Spinal cord (tissue), 10 donors: ENCODE measurements around the gene GSG1L. TPM values are rescaled to one million over a fixed set of nuclear protein-coding genes. Genes with fewer than 3 reads are reported as not detected.

ENCODE experiments used
- DNase-seq, 6 donors: peaks; one replicate each; pipeline versions ENCODE4 v3.0.0 to v3.0.0-alpha.2; 2013 to 2015; ENCODE audit warnings: low spot score in 6 of 6, low read depth in 4 of 6
- H3K27ac ChIP-seq: one replicate; pipeline ENCODE4 v1.5.1; 2013; ENCODE audit warnings: low read depth, low read length, control low read depth
- H3K27me3 ChIP-seq: one replicate; pipeline ENCODE4 v1.6.1; 2013; ENCODE audit warnings: low read length; ENCODE audit not compliant: control insufficient read depth, insufficient read depth
- H3K36me3 ChIP-seq: one replicate; pipeline ENCODE4 v1.6.1; 2013; ENCODE audit warnings: low read length; ENCODE audit not compliant: control insufficient read depth, insufficient read depth
- H3K4me1 ChIP-seq: one replicate; pipeline ENCODE4 v1.6.1; 2013; ENCODE audit warnings: low read length; ENCODE audit not compliant: control insufficient read depth, insufficient read depth
- H3K4me3 ChIP-seq: one replicate; pipeline ENCODE4 v1.5.1; 2013; ENCODE audit warnings: low read depth, low read length, control low read depth
- H3K9me3 ChIP-seq: one replicate; pipeline ENCODE4 v1.6.1; 2013; ENCODE audit warnings: low read length; ENCODE audit not compliant: control insufficient read depth, insufficient read depth
- WGBS: methylation state at CpG from one replicate; pipeline ENCODE4 v1.1.5; 2013; ENCODE audit warnings: missing lambda C conversion rate; ENCODE audit not compliant: insufficient coverage; 5-methylcytosine and 5-hydroxymethylcytosine counted together
- polyA plus RNA-seq, 2 donors: library from polyadenylated mRNA; unstranded; fragments of 120-200 nt; gene quantifications; one replicate each; pipeline ENCODE4 v1.2.1, GENCODE V29; 2013; ENCODE audit not compliant: insufficient read length in 2 of 2
- total RNA-seq, 2 donors: library from RNA; depleted of rRNA in 1 of 2; stranded (reverse); fragments of 120-200 nt in 1 of 2; fragments of >200 nt in 1 of 2; gene quantifications; one replicate each; pipeline versions ENCODE4 v1.2.3 to v1.2.4, GENCODE V29; 2013 to 2014
- donor health status: healthy.

GSG1L gene
- total and polyA plus RNA-seq, 4 donors: 7.5 to 26.1 (median 18.0) TPM

DNA sequence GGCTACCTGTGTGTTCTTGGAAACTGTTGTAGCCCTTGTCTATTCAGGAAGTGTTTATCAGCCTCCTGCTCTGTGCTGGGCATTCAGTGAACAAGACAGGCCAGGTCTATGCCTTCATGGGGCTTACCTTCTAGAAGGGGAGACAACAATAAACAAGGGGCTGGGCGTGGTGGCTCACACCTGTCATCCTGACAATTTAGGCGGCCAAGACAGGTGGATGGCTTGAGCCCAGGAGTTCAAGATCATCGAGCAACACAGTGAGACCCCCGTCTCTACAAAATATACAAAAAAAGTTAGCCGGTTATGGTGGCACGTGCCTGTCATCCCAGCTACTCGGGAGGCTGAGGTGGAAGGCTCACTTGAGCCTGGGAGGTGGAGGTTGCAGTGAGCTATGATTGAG is 5.5 kb upstream of the GSG1L start:
- H3K4me1 ChIP-seq: peaks cover 8% of the 10 kb centered on the region
- H3K27me3 ChIP-seq: peaks cover 13% of the 10 kb centered on the region
- no peak overlapping the region for H3K27ac ChIP-seq
- no peaks in the 10 kb centered on the region for H3K36me3 ChIP-seq
- DNase-seq: no peak
- WGBS: 88% methylated on average over 1 of the region's 7 CpGs
- H3K9me3 ChIP-seq: no peaks in the 10 kb centered on the region
- H3K4me3 ChIP-seq: no peak overlapping the region

DNA sequence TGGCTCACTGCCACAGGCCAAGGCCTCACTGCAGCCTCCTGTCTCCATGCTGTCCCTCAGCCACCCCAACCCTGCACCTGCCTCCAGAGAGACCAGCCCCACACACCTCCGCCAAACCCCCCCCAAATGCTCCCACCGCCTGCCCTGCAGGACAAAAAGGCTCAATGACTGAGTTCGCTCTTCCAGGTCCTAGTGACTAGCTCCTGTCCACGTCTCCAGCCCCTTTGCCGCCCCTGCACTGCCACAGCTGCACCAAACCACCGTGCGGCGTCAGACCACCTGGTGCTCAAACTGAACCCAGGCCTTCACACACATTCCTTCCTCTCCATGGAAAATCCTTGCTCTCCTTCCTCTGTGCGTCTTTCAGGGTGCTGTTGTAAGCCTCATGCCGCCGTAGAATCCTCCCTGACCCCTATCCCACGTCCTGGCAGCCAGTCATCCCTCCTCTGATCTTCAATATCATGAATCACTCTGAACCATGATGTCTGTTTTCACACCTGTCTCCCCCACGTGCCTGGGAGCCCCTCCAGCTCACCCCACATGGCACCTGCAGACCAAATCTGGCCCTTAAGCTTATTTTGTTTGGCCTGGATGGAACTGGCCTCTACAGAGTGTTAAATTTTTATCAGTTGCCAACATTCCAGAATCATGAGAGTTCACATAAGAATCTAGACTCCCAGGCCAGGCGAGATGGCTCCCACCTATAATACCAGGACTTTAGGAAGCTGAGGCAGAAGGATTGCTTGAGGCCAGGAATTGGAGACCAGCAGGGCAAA is 4.3 kb upstream of the GSG1L start:
- WGBS: 79% methylated on average over 13 of the region's 14 CpGs

DNA sequence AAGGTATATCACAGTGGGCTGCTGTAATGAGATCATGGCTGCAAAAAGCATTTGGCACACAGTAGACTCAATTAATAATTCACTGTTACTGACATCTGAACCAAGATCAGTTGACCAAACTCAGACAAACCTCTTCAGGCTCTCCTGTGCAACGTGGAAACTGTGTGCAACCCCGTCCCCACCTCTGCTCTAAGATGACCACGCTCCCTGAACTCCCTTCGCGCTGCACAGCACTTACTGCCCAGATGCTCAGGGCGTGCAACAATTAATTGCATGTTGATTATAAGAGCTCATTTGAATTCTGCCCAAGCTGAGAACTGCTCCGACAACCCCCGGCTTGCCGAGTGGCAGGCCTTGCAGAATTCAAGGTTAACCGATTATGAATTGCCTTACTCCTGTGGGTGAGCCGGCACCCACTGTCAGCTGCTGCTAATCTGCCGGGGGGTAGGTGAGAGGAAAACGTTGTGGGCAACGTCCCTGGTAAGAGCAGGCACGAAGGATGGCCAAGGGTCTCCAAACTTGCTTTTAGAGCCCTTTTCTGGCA is 1.3 kb upstream of the GSG1L start:
- peak in 1 of 6 donors; percentile 29 for DNase-seq
- no peak overlapping the region for H3K4me3 ChIP-seq
- WGBS: 55% methylated on average over 10 of the region's 15 CpGs
- H3K36me3 ChIP-seq: no peaks in the 10 kb centered on the region
- no peaks in the 10 kb centered on the region for H3K9me3 ChIP-seq
- H3K27me3 ChIP-seq: peaks cover 21% of the 10 kb centered on the region
- H3K4me1 ChIP-seq: peaks cover 21% of the 10 kb centered on the region
- H3K27ac ChIP-seq: no peak overlapping the region

More for the DNA sequence above, 4.3 kb upstream of the GSG1L start:
- DNase-seq: peak in 1 of 6 donors; percentile 43
- Histone ChIP-seq H3K27ac (no peak overlapping the region), H3K36me3 (no peaks in the 10 kb centered on the region), H3K4me3 (no peak overlapping the region), H3K4me1 (peaks cover 12% of the 10 kb centered on the region), H3K9me3 (no peaks in the 10 kb centered on the region), H3K27me3 (peaks cover 16% of the 10 kb centered on the region)

DNA sequence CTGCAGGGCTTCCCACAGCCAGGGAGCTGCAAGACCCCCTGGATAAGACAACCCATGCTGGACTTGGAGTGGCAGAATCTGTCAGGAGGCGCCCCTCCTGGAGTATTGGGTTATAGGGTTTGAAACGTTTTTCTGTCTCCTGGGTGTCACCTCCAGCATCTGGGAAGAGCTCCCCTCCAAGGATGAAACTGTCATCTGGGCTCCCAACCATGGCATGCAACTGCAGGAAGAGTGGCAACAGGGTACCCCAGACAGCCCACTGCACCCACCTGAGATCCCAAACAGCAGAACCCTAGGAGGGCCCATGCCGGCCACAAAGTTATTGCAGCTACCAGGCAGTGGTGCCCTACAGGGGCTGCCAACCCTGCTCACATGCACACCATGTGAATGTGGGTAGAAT is 636 bp upstream of the GSG1L start:
- DNase-seq: peak in 1 of 6 donors; percentile 21
- H3K4me3 ChIP-seq: peak overlapping the region; percentile 29
- no peaks in the 10 kb centered on the region for H3K9me3 ChIP-seq
- peaks cover 26% of the 10 kb centered on the region for H3K4me1 ChIP-seq
- H3K36me3 ChIP-seq: no peaks in the 10 kb centered on the region
- 62% methylated on average over 2 of the region's 3 CpGs for WGBS
- H3K27ac ChIP-seq: no peak overlapping the region
- H3K27me3 ChIP-seq: peaks cover 21% of the 10 kb centered on the region

DNA sequence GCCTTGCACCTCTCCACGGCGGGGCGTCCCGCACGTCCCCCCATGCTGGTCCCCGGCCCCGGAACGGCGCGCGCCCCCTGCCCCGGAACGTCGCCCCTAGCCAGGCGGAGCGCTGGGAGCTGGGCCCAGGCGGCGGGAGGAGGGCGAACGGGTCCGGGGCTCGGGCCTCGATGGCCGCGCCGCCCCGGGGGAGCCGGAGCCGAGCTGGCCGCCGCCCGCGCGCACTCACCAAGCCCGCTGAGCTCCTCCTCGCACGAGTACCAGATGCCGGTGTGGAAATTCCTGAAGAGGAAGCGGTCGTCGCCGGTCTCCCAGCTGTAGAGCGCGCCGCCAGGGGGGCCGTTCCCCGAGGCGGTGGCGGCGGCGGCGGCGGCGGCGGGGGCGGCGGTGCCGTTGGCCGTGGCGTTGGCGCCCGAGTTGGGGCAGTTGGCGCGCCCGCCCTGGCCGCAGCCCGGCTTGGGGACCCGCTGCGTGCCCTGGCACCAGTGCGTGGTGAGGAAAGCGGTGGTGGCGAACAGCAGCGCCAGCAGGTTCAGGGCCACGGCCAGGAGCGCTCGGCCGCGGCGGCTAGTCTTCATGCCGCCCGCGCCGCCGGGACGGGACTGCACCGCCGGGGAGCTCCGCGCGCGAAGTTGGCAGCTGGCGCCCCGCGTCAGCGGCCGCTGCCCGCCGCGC is 530 bp downstream of the GSG1L start:
- Histone ChIP-seq H3K27ac (no peak overlapping the region), H3K9me3 (no peaks in the 10 kb centered on the region), H3K36me3 (no peaks in the 10 kb centered on the region), H3K4me1 (peaks cover 27% of the 10 kb centered on the region), H3K4me3 (peak overlapping the region; percentile 32), H3K27me3 (peaks cover 21% of the 10 kb centered on the region)
- WGBS: under 1% methylated on average over 99 of the region's 99 CpGs
- peak in 2 of 6 donors; percentile 33 to 36 for DNase-seq

DNA sequence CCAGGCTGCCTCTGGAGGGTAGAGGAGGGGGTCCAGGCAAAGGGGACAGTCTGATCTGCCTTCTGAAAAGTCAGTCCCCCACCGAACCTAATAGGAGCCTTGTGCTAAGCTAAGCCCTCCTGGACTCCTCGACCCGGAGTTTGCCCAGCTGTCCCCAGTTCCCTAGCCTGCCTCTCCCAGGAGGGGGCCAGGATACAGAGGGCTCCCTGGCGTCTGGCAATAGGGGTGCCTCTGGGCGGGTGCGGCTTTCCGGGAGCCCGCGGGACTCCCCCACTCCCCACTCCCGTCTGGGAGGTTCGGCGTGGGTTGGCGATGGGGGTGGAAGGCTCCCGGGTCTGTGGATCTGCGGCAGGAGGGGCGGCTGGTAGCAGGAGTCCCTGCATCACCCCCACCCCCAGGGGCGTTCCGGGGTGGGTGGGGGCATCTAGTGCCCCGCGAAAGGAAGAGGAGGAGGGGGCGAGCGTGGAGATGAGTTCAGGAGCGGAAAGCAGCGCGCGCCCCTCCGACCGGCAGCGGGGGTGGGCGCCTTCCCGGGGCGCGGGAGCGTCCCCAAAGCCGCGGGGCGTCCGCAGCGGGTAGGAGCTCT is 1.2 kb downstream of the GSG1L start:
- 2% methylated on average over 25 of the region's 39 CpGs for WGBS
- Histone ChIP-seq H3K4me1 (peaks cover 27% of the 10 kb centered on the region), H3K9me3 (no peaks in the 10 kb centered on the region), H3K4me3 (peak overlapping the region; percentile 32), H3K27ac (no peak overlapping the region), H3K36me3 (no peaks in the 10 kb centered on the region), H3K27me3 (peaks cover 21% of the 10 kb centered on the region)
- DNase-seq: no peak

DNA sequence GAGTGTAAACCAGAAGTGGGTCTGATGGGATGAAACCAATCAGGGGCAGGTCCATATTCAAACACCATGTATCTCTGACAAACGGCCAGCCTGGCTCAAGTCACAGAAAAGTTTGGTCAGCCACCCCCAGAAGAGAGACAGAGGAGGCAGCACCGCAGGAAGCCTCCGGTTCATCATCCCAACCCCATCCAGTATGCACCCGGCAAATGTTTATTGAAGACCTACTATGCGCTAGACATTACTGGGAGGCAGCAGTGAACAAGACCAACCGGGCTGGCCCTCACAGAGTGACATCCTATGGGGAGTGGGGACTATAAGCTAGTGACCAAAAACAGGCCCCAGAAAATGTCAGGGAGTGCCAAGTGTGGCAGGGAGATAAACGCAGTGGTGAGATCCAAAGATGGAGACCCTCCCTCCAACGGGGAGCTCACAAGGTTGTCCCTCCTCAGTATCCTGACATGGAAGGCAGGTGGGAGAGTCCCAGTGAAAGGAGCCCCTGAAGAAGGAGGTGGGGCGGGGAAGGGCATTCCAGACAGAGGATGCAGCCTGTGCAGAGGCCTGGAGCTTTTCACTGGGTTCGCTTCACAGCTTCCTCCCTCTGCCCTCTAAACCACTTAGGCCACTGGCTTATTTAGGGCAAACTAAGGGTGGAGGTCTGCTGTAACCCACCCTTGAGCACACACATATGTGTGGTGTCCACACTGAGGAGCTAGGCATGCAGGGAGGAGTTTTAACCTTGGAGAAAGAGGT is 2.0 kb downstream of the GSG1L start:
- H3K4me3 ChIP-seq: no peak overlapping the region
- no peak overlapping the region for H3K27ac ChIP-seq
- 79% methylated on average over 4 of the region's 10 CpGs for WGBS
- no peak for DNase-seq
- H3K4me1 ChIP-seq: peaks cover 27% of the 10 kb centered on the region
- H3K27me3 ChIP-seq: peaks cover 21% of the 10 kb centered on the region
- H3K9me3 ChIP-seq: no peaks in the 10 kb centered on the region
- H3K36me3 ChIP-seq: no peaks in the 10 kb centered on the region

DNA sequence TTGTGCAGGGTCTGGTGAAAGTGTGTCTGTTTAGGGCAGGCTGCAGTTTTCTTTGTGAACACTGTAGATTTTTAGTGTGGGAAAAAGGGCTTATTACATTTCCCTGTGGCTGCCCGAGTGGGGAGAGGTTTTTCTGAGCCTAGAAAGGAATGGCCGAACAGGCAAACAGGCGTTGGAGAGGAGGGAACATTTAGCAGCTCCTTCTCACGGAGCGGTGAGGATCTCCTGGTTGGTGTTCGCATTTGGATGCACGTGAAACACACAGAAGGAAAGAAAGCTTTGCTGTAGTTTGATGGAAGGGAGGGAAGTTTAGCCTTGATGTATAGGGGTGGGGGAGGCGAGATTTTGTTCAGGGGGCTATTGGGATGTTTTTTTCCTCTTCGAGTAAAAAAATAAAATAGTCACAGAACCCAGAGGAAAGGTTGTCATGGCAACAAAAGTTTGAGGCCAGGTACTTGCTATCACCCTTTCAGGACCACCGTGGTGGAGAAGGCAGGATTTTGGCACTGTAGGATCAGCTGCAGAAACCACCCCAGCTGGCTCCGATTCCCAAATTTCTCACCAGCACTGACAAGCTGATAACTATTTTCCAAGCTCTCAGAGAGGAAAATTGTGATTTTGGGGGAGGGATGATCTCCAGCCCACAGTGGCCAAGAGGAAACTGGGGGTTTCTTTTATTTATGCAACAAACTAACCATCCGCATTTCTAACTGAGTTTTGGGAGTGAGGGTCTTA is 3.5 kb downstream of the GSG1L start:
- 10% methylated on average over 9 of the region's 12 CpGs for WGBS
- peak in 2 of 6 donors; percentile 36 to 47 for DNase-seq

More for the DNA sequence above, 3.5 kb downstream of the GSG1L start:
- Histone ChIP-seq H3K27me3 (peaks cover 18% of the 10 kb centered on the region), H3K36me3 (no peaks in the 10 kb centered on the region), H3K4me1 (peaks cover 27% of the 10 kb centered on the region), H3K4me3 (no peak overlapping the region), H3K27ac (no peak overlapping the region), H3K9me3 (no peaks in the 10 kb centered on the region)
